HG03521 (cell line): ENCODE data around the gene ATE1.
A peak's percentile ranks its signal among the peaks of the same experiment; 100 is the strongest.
"Not testable (repeated sequence)": the region's sequence is repeated elsewhere in the genome, so short reads cannot be mapped to it uniquely, and the experiment has no call there.

Experiments
- ATAC-seq: cut with Tn5 transposase; IDR thresholded peaks from one replicate; pipeline ENCODE4 v1.9.1; 2021; ENCODE audit warnings: mild to moderate bottlenecking, moderate library complexity; ENCODE audit not compliant: unreplicated experiment

The ATE1 gene

DNA sequence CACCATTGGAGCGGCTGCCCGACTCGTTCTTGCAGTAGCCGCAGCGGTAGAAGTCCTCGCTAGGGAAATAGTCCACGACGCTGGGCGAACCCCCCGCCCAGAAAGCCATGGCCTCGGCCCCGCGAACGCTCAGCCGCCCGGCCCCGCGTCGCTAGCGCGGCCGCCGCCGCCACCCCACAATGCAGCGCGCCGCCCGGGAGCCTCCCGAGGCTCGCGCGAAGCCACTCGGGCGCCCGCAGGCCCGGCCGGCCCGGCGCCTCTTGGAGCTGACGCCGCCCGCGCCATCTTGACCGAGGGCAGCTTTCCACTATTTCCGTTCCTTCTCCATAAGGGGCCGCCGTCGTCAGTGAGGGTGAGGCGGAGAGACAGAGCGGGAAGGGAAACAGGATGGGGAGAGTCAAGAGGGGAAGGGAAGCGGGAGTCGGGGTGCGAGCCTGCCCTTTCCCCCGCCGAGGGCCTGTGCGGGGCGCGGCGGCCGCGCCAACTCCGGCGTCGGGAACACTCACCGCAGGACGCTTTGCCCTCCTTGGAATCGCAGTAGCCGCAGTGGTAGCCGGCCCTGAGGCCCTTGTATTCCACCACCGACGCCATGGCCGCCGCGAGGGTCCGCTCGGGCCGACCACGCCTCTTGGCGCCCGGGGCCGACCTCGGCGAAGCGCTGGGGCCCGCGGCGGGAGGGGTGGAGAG, at the start of gene ATE1:
TSS of gene ATE1 (minus strand) at position 191 of the 687 bp plus-strand sequence. CDS start at position 109, 82 bp downstream.
- peak; percentile 84 for ATAC-seq

DNA sequence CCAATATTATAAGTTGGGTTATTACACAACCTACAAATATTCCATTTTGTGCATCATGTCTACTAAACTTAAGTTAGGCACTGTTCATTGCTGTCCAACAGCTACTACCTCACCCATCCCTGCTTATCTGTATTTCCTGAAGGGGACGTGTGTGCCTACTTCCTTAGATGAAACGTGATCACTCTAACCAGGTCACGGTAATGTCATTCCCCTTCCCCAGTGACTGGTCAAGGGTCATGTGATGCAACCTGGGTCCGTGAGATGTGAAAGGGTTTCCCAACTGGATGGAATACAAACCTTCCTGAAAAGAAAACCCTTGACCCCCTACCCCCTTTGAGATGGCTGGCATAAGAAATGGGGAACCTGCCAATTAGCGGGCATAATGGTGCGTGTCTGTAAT, 48.8 kb upstream of the ATE1 start:
- ATAC-seq, result no peak

DNA sequence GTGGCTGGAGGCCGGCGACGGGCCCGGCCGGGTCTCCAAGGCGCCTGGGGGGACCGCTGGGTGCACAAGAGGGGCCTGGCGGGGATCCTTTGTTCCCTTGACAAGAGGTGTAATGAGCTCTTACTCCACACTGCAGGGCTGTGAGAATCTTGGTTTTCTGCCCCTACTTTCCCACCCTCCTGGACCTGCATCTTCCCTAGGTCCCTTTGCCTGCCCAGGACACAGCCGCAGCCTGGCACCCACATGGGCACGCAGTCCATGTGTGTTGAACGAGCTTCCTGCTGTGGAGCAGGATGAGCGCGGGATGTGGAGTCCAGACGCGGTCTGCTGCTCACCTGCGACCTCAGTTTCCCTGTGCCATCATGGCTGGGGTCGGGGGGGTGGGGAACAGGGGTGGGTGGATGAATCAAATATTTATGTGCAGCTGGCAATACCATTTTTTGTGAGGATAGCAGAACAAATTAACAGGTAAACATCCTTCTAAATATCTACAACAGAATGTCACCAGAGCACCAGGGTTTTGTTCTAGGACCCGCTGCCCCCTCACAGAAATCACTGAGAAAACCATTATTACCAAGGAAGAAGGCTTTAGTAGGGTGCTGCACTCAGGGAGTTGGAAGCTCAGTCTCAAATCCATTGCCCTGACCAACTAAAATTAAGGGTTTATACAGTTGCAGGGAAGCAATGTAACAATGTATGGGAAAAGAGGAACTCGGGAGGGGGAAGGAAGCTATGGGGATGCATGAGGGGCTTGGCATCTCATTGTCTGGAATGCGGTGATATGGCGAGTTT, 47.7 kb upstream of the ATE1 start:
- ATAC-seq, result no peak

DNA sequence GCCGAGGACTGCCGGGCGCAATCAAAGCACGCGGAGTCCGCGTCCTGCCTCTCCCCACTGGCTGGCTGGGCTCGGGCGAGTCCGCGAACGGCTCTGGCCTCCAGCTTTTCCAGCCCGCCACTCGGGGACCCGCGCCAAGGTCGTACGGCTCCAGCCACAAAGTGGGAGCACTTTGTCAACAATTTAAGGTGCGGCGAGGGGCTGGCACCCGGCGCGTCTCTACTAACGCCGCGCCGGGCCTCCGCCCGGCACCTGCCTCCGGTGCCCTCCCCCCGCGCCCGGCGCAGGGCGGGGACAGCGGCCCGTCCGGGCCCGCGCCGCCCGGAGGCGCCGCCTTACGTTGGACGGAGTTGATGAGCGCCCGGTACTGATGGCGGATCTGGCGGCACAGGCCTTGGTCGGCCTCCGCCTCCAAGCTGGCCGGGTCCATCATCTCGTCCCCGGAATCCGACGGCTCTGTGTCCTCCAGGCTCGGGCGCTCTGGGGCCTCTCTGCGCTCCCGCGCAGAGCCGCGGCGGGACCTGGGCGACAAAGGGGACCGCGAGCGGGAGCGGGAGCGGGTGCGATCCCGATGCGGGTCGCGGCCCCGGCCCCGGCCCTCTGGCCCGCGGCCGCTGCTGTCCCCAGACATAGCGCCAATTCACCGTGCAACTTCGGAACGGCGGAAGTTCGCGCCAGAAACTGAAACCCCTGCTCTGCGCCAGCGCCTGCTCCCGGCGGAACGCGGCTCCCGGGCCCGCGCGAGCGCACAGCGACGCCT, 46.9 kb upstream of the ATE1 start, which contains the start of gene NSMCE4A:
TSS of gene NSMCE4A (minus strand) at position 683 of the 760 bp plus-strand sequence. CDS start at position 631, 52 bp downstream.
- peak; percentile 73 for ATAC-seq

DNA sequence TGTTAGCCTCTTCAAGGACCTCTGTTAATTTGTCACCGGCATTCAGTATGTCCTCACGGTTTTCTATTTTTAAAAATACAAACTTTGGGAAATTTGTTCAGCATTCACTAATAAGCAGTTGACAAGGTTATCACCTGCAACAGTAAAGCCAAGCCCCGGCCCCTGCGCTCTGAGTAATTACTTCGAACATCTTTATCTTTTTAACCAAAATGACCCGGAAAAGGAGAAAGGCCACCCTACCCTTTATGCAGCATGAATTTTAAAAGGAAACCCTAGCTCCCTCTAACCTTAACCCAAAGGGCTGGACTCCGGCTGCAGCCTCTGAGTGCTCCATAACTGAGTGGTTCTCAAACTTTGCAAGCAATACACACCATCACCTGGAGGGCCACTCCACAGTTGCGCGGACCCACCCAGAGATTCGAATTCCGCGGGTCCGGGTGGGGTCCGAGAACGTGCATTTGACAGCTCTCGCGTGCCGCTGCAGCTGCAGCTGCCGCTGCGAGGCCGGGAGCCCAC, 46.2 kb upstream of the ATE1 start:
- peak; percentile 30 for ATAC-seq

DNA sequence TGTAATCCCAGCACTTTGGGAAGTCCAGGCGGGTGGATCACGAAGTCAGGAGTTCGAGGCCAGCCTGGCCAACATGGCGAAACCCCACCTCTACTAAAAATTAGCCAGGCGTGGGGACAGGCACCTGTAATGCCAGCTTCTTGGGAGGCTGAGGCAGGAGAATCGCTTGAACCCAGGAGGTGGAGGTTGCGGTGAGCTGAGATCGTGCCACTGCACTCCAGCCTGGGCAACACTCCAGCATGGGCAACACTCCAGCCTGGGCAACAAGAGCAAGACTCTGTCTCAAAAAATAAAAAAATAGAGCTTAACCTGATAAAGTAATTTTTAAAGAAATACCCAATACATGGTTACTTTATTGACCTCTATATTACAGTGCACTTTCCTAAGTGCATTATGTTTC, 41.3 kb upstream of the ATE1 start:
- ATAC-seq, result not testable (repeated sequence)

DNA sequence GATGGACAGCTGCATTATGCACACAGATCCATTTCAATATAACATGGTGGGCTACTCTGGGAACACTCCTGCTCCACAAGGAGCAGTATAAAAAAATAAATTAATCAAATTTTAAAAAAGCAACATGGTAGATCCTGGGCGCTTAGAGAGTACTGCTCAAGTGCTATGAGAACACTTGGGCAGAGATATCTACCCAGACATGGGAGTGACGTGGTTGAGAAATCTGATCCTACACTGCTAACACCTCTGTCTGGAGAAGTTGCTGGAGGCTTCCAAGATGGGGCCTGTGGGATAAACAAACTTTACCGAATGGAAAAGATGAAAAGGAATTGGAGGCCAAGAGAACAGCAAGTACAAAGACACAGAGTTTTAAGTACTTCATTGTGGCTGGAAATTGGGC, 38.2 kb upstream of the ATE1 start:
- no peak for ATAC-seq

DNA sequence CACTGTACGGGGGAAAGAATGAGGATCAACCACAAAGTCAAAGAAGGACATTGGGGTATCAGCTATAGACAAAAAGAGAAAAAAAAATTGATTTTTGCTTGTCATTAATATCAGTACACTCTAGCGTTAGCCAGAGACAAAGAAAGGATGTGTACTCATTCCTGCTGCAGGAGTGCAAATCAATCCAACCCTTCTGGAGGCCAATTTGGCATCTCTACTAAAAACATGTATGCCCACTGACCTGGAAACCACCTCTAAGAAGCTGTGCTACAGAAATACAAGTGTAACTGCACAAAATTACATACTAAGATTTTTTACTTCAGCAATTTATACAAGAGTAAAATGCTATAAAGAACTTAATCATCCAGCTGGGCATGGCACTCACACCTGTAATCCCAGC, 33.6 kb upstream of the ATE1 start:
- no peak for ATAC-seq

DNA sequence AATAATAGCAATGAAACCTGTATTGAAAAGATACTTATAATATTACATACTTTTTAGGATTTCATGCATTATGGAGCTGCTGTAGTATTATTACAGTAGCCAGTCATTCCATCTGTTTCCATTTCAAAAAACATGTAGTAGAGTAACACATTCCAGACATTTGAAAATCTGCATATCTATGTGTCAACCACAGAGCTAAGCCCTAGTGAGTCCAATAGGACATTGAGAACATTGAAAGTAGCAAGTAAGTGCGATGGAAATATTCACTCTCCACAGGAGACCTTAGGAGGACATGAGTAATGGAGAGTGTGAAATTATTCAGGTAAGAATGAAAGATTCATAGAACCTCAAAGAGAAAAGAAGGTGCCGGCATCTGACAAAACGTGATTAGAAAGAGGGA, 31.8 kb upstream of the ATE1 start:
- ATAC-seq, result no peak

DNA sequence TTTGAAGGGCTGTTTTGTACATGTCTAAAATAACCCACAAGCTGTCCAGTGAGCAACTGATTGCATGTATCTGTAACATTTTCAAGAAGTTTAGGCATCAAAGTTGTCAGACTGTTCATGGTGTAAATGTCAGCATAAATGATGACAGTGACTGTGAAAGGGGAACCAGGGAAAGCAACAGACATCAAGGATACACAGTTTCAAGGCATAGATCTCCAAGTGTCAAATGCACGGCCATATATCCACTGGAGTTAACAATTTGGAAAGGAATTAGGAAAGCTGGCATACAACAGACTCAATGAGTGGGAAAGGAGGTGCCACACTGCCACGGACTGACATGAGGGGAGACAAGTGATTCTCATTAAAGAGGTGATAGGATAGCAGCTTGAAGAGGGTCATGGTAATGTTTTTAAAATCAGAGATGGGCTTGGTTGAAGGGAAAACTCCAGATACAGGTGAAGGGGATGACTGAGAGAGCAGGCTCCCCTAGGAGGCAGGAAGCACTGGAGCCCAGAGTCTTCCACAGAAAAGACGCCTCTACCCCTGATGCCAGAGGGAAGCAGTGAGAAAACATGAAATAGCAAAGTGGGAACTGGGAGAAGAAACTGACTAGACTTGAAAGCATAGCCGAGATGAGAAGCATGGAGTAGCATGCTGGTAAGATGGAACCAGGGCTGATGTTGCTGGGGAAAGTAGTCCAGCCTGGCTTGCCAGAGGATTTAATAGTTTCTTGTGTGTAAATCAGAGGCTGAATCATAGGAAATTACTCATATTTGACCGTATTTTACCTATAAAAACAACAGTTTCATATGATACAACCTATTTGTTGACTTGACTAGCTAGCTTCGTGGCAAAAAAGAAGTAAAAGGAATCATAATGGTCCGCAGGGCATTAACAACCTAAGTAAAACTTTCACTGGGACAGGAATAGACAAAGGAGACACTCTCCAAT, 28.6 kb upstream of the ATE1 start:
- ATAC-seq, result no peak

DNA sequence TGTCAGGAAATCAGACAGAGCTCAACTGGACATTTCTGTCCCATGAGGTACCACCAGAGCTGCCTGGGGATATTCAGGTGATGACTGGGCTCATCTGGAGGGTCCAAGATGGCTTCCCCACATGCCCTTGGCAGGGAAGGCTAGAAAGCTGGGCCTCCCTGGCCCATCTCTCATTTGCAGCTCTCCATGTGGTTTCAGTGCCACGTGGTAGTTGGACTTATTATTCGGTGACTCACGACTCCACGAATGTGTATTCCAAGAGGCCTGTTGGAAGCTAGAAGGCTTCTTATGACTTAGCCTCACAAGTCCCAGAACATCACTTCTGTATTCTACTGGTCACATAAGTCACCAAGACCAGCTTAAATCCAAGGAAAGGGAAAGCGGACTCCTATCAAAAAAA, 24.4 kb upstream of the ATE1 start:
- no peak for ATAC-seq

DNA sequence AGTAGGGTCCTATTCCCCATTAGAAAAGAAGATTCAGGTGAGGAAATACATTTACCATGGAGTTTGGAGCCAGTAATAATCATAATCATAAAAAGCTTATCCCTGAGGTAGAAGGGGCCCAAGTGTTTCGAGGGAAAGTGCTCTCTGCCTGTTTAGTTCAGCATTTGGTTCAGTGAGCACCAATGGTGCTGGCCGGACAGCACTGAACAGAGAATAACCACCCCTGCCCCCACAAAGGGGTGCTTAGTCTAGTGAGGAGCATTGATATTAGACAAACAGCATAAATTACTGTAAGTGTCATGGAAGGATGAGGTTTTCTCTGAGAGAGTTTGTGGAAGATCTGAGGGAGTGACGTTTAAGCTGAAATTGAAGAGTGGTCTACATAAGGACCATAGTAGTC, 21.6 kb upstream of the ATE1 start:
- ATAC-seq, result no peak

DNA sequence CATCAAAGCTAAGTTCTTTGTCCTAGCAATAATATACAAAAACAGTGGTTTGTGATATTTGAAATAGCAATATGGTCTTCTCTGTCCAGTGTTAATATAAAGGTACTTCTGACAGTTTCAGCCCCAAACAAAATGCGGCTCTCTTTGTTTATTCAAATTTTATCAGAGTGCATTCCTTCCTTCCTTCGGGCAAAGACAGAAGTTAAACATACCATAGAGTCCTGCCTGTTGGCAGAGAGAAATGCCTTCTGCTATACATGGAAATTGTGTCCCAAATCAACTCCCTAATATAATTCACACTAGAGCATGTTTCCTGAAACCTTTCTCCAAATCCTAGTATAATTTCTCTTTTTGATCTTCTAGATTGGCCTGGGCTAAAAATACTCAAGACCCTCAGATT, 21.2 kb upstream of the ATE1 start:
- no peak for ATAC-seq

DNA sequence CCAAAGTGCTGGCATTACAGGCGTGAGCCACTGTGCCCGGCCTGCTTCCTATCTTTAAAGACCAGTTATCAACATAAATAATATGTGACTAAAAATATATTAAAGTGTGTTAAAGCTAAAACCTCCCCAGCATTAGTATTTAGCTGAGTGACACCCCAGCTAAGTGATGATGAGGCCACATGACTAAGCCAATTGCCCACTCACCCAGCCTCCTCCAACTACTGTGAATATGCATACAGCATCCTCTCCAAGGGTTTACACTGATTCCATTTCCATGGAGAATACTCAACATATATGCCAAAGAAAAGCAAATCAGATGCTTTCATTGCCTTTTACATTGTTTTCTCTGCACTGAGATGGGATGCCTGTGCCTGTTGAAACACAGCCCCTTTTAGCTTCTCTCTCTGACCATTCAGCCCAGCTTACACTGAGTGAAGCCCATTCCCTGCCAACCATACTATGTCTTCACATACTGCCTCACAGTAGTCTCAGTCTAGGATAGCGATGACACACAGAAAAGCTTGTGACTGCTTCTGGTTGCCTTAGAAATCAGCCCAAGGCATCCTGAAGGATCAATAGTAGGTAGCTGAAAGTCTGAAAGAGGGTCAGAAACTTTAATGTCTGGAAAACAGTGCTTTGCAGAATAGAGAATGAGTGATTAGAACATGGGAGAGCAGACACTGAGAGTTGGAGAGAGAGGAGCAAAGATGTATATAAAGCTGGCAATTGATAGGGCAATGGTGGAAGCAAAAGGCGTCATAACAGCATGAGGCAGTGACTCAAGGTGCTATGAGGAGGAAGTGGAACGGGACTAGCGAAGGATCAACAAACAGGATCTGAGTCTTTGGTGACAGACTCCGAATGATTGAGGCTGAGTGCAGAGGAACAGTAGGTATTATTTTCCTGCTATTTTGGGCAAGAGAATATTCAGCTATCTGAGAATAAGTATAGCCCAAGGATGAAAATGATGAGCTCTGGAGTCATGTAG, 19.8 kb upstream of the ATE1 start:
- no peak for ATAC-seq

DNA sequence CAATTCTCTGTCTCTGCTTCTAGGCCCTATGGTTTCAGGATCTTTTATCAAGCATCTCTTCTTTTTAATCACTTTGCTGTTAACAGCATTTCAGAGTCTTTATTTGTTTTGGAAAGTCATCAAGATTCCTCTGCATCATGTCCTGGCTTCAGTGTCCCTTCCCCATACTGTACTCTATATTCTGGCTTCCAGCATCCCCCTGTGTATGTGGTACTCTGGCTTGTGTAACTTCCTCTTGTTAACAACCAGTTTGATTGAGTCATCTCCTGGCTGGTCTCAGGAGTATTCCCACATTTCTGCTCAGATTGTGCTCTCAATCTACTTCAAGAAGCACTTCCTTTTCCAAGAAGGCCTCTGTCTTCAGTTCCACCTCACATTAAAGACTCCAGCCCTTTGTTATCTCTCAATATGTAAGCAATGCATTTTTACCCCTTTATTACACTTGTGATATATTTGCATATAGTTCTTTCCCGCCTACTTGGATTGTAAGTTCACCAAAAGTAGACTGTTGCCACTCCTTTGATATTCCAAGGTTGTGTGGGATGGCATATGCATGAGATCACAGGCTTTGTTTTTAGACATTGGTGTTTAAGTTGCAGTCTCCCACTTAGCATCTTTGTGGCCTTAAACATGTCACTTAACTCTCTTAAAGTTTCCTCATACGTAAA, 15.1 kb upstream of the ATE1 start:
- no peak for ATAC-seq

DNA sequence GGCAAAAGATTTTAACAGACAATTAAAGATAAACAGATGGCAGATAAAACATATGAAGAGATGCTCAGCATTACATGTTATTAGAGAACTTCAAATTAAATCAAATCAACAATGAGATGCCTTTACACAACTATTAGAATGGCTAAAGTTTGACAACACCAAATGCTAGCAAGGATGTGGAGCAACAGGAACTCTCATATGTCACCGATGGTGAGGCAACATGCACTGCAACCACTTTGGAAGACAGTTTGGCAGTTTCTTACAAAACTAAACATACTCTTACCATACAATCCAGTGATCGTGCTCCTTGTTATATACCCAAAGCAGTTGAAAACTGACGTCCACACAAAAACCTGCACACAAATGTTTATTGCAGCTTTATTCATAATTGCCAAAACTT, 13.7 kb upstream of the ATE1 start:
- ATAC-seq, result no peak

DNA sequence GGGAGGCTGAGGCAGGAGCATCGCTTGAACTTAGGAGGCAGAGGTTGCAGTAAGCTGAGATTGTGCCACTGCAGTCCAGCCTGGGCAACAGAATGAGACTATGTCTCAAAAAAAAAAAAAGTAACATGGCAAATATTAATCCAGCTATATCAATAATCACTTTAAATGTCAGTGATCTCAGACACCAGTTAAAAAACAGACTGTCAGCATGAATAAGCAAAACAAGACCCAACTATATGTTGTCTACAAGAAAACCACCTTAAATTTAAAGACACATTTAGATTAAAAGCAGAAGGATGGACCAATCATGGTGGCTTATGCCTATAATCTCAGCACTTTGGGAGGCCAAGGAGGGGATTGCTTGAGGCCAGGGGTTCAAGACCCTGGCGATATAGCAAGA, 8.5 kb upstream of the ATE1 start:
- ATAC-seq, result no peak

DNA sequence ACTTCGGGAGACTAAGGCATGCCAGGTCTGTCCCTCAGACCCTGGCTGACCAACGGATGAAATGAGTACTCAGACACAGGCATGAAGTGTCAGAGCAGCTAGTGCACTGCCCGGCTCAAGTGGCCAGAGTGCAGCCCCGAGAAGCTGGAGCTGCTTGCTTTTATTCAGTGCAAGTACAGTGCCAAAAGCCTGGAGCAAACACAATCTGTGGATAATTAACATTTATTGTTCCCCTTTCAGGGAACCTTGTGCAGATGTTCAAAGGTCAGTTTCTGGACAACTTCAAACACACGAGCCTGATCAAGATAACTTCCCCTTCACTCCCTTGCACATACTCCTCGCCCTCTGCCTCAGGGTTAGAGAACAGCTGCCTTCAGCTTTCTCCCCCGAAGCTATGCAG, 7.9 kb upstream of the ATE1 start:
- no peak for ATAC-seq
